Loucy (cell line): ENCODE results near the gene WFIKKN2.

Experiments
- EZH2phosphoT487 ChIP-seq: fragments of 200-600 bp; IDR thresholded peaks from 2 replicates; pipeline ENCODE4 v1.6.1; 2018; ENCODE audit warnings: antibody characterized with exemption, mild to moderate bottlenecking, moderate library complexity, borderline replicate concordance
- TF ChIP-seq, protein P1 (sequence below): fragments of 200-600 bp; sonication (generic); conservative IDR thresholded peaks from 2 replicates; pipeline ENCODE4 v1.5.1; 2014; ENCODE audit warnings: mild to moderate bottlenecking, antibody characterized with exemption, low read length

DNA sequence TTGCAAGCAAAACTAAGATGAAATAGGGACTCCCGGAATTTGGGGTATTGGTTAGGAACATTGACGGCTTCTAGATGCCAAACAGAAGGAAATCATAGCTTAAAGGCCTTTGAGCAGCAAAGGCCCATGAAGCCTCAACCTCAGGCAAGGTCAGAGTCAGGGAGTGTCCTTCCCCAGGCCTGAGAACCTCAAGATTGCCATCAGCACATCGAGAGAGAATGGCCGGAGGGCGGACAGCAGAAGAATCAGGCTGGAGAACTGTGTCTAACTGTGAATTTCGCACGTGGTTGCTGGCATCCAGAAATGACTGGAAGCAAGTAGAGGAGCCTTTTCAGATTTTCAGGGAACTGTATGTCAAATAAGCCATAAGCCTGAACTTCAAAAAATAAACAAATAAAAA, 43.3 kb upstream of the WFIKKN2 start:
- TF ChIP-seq, protein P1, sequence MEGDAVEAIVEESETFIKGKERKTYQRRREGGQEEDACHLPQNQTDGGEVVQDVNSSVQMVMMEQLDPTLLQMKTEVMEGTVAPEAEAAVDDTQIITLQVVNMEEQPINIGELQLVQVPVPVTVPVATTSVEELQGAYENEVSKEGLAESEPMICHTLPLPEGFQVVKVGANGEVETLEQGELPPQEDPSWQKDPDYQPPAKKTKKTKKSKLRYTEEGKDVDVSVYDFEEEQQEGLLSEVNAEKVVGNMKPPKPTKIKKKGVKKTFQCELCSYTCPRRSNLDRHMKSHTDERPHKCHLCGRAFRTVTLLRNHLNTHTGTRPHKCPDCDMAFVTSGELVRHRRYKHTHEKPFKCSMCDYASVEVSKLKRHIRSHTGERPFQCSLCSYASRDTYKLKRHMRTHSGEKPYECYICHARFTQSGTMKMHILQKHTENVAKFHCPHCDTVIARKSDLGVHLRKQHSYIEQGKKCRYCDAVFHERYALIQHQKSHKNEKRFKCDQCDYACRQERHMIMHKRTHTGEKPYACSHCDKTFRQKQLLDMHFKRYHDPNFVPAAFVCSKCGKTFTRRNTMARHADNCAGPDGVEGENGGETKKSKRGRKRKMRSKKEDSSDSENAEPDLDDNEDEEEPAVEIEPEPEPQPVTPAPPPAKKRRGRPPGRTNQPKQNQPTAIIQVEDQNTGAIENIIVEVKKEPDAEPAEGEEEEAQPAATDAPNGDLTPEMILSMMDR, result no peak
- no peak for TF ChIP-seq EZH2phosphoT487
